ENCODE data around the gene CARMIL3. TPM values are rescaled to one million over a fixed set of nuclear protein-coding genes. Genes with fewer than 3 reads are reported as not detected.
"Not testable (repeated sequence)": the region's sequence is repeated elsewhere in the genome, so short reads cannot be mapped to it uniquely, and the experiment has no call there.

The CARMIL3 gene
- total RNA-seq, 1 donor: not detected

DNA sequence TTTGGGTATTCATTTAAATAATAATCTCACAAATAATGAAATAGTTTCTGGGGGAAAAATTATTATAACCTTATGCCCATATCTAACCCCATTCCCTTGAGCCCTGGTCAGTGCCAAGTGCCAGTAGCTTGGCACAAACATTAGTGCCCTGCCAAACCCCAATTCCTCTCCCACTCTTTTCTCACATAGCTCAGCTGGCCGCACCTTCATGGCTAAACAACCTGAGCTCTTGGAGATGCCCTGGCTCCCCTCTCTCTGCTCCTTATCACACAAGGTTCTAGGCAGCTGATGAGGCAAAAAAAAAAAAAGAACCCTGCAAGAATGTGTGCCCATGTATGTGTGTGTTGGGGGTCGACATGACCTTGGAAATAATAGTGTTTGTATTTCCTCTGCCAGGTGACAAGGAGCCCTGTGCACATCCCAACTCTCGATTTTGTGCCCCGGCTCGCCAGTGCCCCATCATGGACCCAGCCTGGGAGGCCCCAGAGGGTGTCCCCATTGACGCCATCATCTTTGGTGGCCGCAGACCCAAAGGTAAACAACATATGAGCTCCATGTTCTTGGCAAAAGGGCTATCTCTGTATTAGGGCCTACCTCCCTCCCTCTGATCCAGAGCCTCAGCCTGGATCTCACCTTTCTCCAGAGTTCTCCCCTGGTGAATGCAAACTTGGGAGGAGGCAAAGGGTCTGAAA, 50.7 kb downstream of the CARMIL3 start:
- no peak for DNase-seq (ENCODE audit: low read depth)
- no peak overlapping the region for H3K4me3 ChIP-seq (ENCODE audit: low read depth, low read length)
- TF ChIP-seq CTCF (IDR thresholded peaks at IDR 0.05; ENCODE audit: insufficient read depth, low read depth, low read length): no peak

DNA sequence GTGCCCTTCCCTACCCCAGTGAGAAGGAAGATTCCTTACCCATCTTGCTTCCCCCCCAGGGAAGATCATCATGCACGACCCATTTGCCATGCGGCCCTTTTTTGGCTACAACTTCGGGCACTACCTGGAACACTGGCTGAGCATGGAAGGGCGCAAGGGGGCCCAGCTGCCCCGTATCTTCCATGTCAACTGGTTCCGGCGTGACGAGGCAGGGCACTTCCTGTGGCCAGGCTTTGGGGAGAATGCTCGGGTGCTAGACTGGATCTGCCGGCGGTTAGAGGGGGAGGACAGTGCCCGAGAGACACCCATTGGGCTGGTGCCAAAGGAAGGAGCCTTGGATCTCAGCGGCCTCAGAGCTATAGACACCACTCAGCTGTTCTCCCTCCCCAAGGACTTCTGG, 51.6 kb downstream of the CARMIL3 start:
- TF ChIP-seq CTCF (IDR thresholded peaks at IDR 0.05; ENCODE audit: insufficient read depth, low read depth, low read length): no peak
- no peak overlapping the region for H3K4me3 ChIP-seq (ENCODE audit: low read depth, low read length)
- DNase-seq (ENCODE audit: low read depth): no peak

- not testable (repeated sequence) for DNase-seq (ENCODE audit: low read depth); H3K4me3 ChIP-seq (ENCODE audit: low read depth, low read length)
Measured at GRCh38 chr14:24105609-24106239, 53.9 kb downstream of the CARMIL3 start.

GRCh38 chr14:24106672-24107271, 55.0 kb downstream of the CARMIL3 start:
- no peak for DNase-seq (ENCODE audit: low read depth)
- H3K4me3 ChIP-seq (ENCODE audit: low read depth, low read length): no peak overlapping the region
- no peak for TF ChIP-seq CTCF (IDR thresholded peaks at IDR 0.05; ENCODE audit: insufficient read depth, low read depth, low read length)

- DNase-seq (ENCODE audit: low read depth): no peak
- TF ChIP-seq CTCF (IDR thresholded peaks at IDR 0.05; ENCODE audit: insufficient read depth, low read depth, low read length): no peak
- no peak overlapping the region for H3K4me3 ChIP-seq (ENCODE audit: low read depth, low read length)
Measured at GRCh38 chr14:24108336-24108874, 56.6 kb downstream of the CARMIL3 start.

DNA sequence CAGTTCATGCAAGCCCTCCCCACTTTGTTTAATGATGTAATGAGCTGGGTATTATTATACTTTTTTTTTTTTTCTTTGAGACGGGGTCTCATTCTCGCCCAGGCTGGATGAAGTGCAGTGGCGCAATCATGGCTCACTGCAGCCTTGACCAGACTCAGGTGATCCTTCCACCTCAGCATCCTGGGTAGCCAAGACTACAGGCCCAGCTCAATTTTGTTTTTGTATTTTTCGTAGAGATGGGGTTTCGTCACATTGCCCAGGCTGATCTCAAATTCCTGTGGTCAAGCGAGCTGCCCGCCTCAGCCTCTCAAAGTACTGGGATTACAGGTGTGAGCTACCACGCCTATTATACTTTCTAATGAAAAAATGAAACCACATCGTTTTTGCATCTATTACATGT, 58.3 kb downstream of the CARMIL3 start:
- H3K4me3 ChIP-seq (ENCODE audit: low read depth, low read length): no peak overlapping the region
- no peak for DNase-seq (ENCODE audit: low read depth)
- TF ChIP-seq CTCF (IDR thresholded peaks at IDR 0.05; ENCODE audit: insufficient read depth, low read depth, low read length): no peak

DNA sequence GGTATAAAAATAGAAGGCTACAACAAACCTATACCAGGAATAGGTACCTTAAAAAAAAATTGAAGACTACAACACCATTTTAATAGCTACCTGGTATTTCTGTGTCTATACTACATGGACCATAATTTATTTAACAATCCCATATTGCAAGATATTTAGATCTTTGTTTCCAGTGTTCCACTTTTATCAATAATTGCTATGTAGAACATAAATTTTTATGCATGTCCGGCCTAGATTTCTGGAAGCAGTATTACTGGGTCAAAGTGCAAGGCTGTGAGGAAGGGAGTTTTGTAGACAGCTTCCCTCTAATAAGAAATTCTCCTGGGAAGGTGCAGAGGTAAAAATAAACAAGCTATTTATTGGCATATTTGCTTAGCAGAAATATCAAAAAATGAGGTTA, 58.7 kb downstream of the CARMIL3 start:
- no peak overlapping the region for H3K4me3 ChIP-seq (ENCODE audit: low read depth, low read length)
- no peak for DNase-seq (ENCODE audit: low read depth)
- no peak for TF ChIP-seq CTCF (IDR thresholded peaks at IDR 0.05; ENCODE audit: insufficient read depth, low read depth, low read length)
